ENCODE data around the gene MECR.

MECR gene

GRCh38 chr1:29275435-29275834 is 44.7 kb upstream of the MECR start:
- TF ChIP-seq, protein P1, sequence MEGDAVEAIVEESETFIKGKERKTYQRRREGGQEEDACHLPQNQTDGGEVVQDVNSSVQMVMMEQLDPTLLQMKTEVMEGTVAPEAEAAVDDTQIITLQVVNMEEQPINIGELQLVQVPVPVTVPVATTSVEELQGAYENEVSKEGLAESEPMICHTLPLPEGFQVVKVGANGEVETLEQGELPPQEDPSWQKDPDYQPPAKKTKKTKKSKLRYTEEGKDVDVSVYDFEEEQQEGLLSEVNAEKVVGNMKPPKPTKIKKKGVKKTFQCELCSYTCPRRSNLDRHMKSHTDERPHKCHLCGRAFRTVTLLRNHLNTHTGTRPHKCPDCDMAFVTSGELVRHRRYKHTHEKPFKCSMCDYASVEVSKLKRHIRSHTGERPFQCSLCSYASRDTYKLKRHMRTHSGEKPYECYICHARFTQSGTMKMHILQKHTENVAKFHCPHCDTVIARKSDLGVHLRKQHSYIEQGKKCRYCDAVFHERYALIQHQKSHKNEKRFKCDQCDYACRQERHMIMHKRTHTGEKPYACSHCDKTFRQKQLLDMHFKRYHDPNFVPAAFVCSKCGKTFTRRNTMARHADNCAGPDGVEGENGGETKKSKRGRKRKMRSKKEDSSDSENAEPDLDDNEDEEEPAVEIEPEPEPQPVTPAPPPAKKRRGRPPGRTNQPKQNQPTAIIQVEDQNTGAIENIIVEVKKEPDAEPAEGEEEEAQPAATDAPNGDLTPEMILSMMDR (IDR thresholded peaks at IDR 0.05; ENCODE audit: low read depth, low read length): no peak
- TF ChIP-seq EZH2phosphoT487 (IDR thresholded peaks at IDR 0.05; ENCODE audit: low read depth): no peak

GRCh38 chr1:29272147-29272907 is 41.6 kb upstream of the MECR start:
- TF ChIP-seq, protein P1 (IDR thresholded peaks at IDR 0.05; ENCODE audit: low read depth, low read length): no peak
- TF ChIP-seq EZH2phosphoT487 (IDR thresholded peaks at IDR 0.05; ENCODE audit: low read depth): no peak
- Histone ChIP-seq H3K27ac (ENCODE audit: low read length) (no peak overlapping the region), H3K4me3 (ENCODE audit: low read length) (no peak overlapping the region), H4K20me1 (ENCODE audit: insufficient read depth, low read length) (no peaks in the 10 kb centered on the region), H3K9me3 (ENCODE audit: insufficient read depth, low read length) (no peaks in the 10 kb centered on the region), H2AFZ (ENCODE audit: low read depth, low read length) (no peak overlapping the region), H3K4me2 (ENCODE audit: low read length) (no peak overlapping the region), H3K9ac (ENCODE audit: low read length) (no peak overlapping the region), H3K4me1 (ENCODE audit: low read length) (no peaks in the 10 kb centered on the region), H3K79me2 (ENCODE audit: low read length) (no peaks in the 10 kb centered on the region), H3K36me3 (replicated peaks; ENCODE audit: low read depth, low read length) (no peaks in the 10 kb centered on the region), H3K27me3 (ENCODE audit: low read depth, low read length) (peaks cover 4% of the 10 kb centered on the region; the same call in 1 of the 2 replicates)

More at GRCh38 chr1:29275435-29275834, 44.7 kb upstream of the MECR start:
- no peaks in the 10 kb centered on the region for H4K20me1 ChIP-seq (ENCODE audit: insufficient read depth, low read length)
- no peak overlapping the region for H3K4me2 ChIP-seq (ENCODE audit: low read length)
- H3K9ac ChIP-seq (ENCODE audit: low read length): no peak overlapping the region
- H2AFZ ChIP-seq (ENCODE audit: low read depth, low read length): no peak overlapping the region
- H3K27ac ChIP-seq (ENCODE audit: low read length): no peak overlapping the region
- no peak overlapping the region for H3K4me3 ChIP-seq (ENCODE audit: low read length)
- no peaks in the 10 kb centered on the region for H3K4me1 ChIP-seq (ENCODE audit: low read length)
- no peaks in the 10 kb centered on the region for H3K9me3 ChIP-seq (ENCODE audit: insufficient read depth, low read length)
- peaks cover 4% of the 10 kb centered on the region; the same call in 1 of the 2 replicates for H3K27me3 ChIP-seq (ENCODE audit: low read depth, low read length)
- H3K79me2 ChIP-seq (ENCODE audit: low read length): no peaks in the 10 kb centered on the region
- no peaks in the 10 kb centered on the region for H3K36me3 ChIP-seq (replicated peaks; ENCODE audit: low read depth, low read length)

DNA sequence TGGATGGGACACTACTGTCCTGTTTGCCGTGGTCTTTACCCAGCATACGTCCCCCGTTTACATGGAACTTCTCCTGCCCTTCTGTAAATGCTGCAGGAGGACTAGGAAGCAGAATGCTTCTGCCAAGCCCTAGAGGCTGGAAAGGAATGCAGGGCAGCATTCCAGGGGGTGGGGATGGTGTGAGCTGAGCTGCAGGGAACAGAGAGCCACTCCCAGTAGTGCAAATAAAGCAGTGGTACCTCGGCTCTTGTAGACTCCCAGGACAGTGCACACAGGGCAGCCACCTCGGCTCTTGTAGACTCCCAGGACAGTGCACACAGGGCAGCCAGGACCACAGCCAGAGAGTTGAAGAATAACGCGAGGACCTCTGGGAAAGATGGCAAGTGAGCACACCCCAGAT is 41.0 kb upstream of the MECR start:
- H3K27ac ChIP-seq (ENCODE audit: low read length): no peak overlapping the region
- no peaks in the 10 kb centered on the region for H3K9me3 ChIP-seq (ENCODE audit: insufficient read depth, low read length)

GRCh38 chr1:29270929-29271521 is 40.3 kb upstream of the MECR start:
- Histone ChIP-seq H4K20me1 (ENCODE audit: insufficient read depth, low read length) (no peaks in the 10 kb centered on the region), H3K79me2 (ENCODE audit: low read length) (no peaks in the 10 kb centered on the region), H2AFZ (ENCODE audit: low read depth, low read length) (no peak overlapping the region), H3K4me3 (ENCODE audit: low read length) (no peak overlapping the region), H3K9ac (ENCODE audit: low read length) (no peak overlapping the region), H3K4me2 (ENCODE audit: low read length) (no peak overlapping the region), H3K36me3 (replicated peaks; ENCODE audit: low read depth, low read length) (no peaks in the 10 kb centered on the region), H3K27ac (ENCODE audit: low read length) (no peak overlapping the region), H3K27me3 (ENCODE audit: low read depth, low read length) (peaks cover 4% of the 10 kb centered on the region; the same call in 1 of the 2 replicates), H3K9me3 (ENCODE audit: insufficient read depth, low read length) (no peaks in the 10 kb centered on the region), H3K4me1 (ENCODE audit: low read length) (no peaks in the 10 kb centered on the region)
- TF ChIP-seq EZH2phosphoT487 (IDR thresholded peaks at IDR 0.05; ENCODE audit: low read depth): no peak
- TF ChIP-seq, protein P1 (IDR thresholded peaks at IDR 0.05; ENCODE audit: low read depth, low read length): no peak

More for the DNA sequence above, 41.0 kb upstream of the MECR start:
- no peaks in the 10 kb centered on the region for H4K20me1 ChIP-seq (ENCODE audit: insufficient read depth, low read length)
- H3K27me3 ChIP-seq (ENCODE audit: low read depth, low read length): peaks cover 4% of the 10 kb centered on the region; the same call in 1 of the 2 replicates
- H2AFZ ChIP-seq (ENCODE audit: low read depth, low read length): no peak overlapping the region
- no peaks in the 10 kb centered on the region for H3K4me1 ChIP-seq (ENCODE audit: low read length)
- no peak overlapping the region for H3K4me2 ChIP-seq (ENCODE audit: low read length)
- no peak overlapping the region for H3K9ac ChIP-seq (ENCODE audit: low read length)
- H3K79me2 ChIP-seq (ENCODE audit: low read length): no peaks in the 10 kb centered on the region
- H3K4me3 ChIP-seq (ENCODE audit: low read length): no peak overlapping the region
- TF ChIP-seq EZH2phosphoT487 (IDR thresholded peaks at IDR 0.05; ENCODE audit: low read depth): no peak
- TF ChIP-seq, protein P1 (IDR thresholded peaks at IDR 0.05; ENCODE audit: low read depth, low read length): no peak
- no peaks in the 10 kb centered on the region for H3K36me3 ChIP-seq (replicated peaks; ENCODE audit: low read depth, low read length)

Measured in OCI-LY3 (cell line).